ENCODE results near the gene TP53I11.

TP53I11 gene, protein sequence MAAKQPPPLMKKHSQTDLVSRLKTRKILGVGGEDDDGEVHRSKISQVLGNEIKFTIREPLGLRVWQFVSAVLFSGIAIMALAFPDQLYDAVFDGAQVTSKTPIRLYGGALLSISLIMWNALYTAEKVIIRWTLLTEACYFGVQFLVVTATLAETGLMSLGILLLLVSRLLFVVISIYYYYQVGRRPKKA

DNA sequence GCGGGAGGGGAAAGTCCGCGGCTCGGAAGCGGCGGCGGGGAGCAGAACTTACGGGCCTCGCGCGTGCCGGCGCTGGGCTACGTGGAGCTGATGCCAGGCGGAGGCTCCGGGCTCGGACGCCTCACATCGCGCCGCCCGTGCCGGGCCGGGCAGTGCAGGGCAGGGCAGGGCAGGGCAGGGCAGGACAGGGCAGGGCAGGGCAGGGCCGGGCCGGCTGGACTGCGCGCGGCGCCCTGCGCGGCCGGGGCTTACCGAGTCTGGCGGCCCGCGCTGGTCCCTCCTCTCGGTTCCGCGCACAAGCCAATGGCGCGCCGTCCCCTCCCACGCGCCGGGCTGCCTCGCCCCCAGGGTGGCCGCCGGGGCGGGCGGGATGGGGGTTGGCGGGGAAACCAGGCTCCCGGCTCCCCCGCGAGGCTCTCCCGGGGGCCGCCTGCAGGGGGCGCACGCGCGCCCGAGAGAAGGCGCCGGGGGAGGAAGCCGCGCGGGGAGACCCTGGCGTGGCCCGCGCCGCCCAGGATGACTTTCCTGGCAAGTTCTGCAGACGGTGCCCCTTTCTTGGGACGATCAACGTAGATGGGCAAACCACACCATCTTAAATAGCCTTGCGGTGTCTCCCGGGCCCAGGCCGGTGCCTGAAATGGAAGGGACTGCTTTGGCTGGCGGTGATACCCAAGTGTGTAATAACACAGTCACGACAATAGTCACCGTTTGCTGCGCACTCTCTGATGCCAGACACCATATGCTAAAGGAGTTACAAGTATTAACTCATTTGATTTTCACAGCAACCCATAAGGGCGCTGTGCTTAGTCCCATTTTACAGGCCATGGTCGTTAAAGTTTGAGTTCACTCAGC is at the start of gene TP53I11:
TP53I11 (minus strand) TSS at position 259 of the 852 bp plus-strand sequence. CDS start 12,548 bp downstream, outside the sequence.
- DNase-seq, result peak; percentile 77

DNA sequence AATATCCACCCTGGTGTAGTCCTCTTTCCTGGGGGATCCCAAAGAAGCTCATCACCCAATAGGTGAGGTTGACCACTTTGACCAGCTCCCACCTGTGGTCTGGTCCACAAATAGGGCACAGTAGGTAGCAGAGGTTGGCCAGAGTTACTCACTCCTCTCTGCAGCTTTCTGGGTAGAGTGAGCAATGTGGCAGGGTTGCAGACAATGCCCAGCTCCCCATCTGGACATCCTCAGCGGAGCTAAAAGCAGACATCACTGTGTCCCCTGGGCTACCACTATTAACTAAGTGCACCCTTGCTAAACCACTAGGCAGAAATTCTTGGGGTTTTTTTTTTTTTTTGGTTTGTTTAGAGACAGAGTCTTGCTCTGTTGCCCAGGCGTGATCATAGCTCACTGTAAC is 48.4 kb upstream of the TP53I11 start:
- DNase-seq, result no peak

DNA sequence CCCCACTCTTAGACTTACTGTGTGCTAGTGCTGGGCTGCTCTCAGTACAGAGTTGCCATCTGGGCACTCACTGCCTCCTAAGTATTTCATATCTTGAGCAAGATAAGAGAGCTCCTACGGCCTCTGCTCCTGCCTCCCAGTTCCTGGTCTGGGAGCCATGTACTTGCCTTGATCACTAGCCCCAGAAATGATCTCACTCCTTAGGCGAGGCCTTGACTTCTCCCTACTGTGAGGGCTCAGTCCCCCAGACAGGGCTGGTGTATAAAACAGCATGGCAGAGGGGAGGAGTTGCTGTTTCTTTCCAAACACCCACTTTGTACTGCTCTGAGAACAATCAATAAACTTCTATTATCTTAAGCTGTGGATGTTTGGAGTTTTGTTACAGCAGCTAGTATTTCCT is 47.4 kb upstream of the TP53I11 start:
- DNase-seq, result no peak

DNA sequence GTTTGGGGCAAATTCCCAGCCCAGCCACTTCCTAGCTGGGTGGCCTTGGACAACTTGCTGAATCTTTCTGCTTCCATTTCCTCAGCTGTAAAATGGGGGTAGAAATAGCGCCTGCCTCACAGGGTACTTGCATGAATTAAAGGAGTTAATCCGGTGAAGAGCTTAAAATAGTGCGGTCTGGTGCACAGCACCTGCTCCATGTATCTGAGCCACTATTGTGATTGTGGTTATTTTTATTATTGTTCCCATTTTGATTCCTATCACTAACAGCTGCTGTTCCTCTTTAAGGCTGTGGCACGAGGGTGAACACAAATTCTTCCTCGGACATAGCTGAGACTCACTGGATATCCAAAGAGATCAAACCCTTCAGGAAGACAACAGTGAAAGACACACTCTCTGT is 46.9 kb upstream of the TP53I11 start:
- no peak for DNase-seq

DNA sequence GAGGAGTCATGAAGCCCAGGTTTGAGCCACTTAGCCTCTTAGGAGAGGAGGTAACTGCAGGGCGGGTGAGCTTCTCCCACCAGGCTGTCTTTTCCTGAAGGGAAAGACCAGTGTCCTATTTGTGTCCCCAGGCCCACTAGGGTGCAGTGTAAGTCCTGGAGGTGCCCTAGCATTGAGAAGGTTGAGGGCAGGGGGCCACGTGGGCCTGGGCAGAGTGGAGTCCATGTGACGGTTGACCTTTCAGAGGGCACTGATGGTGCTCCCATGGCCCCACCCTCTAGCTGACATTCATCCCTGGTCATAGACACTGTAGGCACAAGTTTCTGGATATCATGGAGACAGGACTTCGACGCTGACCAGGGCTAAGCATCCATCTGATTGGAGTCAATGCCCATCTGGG is 44.1 kb upstream of the TP53I11 start:
- no peak for DNase-seq

DNA sequence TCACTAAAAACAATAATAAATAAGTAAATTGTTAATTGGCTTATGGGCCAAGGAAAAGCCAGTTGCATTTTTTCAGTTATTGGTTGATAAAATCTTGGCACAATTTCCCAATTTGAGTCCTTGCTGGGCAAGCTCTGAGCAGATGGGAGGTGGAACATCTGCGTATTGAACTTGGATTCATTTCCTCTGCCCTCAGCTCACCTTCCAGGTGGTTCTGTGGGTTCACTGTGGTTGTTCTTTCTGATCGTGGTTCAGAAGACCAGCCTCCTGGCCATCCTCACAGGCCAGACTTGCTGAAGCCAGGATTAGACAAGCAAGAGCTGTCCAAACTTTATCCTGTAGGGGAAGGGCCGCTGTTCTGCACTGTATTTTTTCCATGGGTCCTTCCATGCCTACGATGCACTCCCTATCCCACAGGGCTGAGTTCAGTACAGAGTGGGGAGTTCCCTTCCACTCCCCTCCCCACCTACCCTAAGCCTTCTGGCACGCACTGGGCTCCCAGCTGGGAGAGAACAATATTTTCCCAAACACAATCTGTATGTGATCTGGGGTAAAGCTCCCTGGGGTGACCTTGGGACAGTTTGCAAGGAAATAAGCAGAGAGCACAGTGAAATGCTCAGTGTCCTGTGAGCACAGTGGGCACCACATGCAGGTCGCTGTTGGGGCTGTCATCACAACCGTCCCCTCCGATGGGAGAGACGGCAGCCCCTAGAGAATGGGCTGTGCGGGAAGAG is 43.5 kb upstream of the TP53I11 start:
- DNase-seq, result no peak

DNA sequence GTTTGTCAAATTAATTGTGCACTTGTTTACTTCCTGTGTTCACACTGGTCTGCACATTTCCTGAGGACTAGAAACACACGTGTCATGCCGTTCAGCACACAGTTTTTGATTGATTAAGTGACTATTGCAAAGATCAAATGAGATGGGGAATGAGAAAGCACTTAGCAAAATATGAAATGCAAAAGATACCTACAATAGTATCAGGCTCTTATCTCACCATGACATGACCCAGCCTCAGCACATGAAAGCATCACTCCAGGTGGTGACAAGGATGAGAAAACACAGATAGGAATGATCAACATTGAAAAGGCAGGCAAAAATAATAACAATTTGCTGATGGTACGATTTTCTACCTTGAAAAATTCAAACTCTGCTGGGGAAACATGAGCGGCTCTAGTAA is 42.1 kb upstream of the TP53I11 start:
- no peak for DNase-seq

DNA sequence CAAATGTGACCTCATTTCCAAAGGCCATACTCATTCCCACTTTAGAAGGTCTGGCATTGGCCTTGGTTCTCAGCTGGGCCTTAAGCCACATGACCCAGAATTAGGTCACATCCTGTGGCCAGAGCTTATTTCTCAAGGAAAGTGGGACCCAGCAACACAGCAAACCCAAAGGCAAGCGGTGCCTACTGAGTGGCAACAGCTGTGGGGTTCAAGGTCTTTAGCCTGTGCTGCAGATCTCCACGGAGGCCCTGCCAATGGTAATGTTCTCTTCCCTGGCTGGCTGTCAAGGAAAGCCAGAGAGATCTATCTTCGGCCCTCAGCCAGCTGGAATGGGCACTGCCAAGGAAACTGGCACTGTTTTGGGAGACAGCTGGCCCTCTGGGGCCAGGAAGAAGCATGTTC is 41.5 kb upstream of the TP53I11 start:
- no peak for DNase-seq

DNA sequence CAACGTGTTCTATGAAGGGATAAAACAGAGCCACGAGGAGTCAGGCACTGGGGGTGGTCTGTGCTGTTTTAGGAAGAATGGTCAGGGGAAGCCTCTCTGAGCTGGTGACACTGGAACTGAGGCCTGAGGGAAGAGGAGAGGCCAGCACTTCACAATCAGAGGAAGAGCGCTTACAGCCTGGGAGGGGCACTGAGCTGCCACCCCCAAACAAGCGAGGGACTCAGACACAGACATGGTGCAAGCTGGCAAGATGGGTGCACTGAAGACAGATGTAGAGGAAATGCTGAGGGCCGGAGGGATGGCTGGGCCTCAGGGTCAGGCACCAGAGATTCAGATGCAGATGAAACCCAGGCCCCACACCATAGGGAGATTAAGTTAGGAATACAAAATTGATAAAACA is 40.0 kb upstream of the TP53I11 start:
- DNase-seq, result no peak

DNA sequence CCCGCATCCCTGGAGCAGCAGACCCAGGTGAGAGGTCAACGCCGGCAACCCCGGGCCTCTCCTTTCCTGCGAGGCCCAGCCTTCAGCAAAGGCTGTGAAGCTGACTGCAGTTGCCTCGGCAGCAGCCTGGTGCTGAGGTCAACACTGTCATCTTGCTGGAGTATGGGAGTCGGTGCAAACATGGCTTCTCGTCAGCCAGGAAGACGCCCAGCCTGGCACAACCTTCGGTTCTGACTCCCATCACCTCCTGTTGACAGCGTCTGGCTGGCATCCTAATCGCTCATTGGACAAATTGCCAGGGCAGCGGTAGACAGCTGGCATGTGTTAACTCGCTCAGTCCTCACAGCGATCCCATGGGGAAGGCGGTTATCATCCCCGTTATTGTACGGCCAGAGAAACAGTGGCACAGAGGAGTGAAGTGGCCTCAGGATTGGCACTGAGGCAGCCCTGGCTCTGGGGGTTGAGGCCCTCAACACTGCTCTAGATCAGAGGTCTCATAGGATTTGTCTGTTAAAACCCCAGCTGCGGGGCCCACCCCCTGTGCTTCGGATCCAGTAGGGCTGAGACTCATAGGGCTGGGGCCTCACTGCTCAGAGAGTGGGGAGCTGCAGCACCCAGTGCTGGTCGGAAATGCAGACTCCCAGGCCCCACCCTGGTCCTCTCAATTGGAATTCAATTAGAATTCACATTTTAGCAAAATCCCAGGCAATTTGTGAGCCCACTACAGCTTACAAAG is 39.3 kb upstream of the TP53I11 start:
- no peak for DNase-seq

DNA sequence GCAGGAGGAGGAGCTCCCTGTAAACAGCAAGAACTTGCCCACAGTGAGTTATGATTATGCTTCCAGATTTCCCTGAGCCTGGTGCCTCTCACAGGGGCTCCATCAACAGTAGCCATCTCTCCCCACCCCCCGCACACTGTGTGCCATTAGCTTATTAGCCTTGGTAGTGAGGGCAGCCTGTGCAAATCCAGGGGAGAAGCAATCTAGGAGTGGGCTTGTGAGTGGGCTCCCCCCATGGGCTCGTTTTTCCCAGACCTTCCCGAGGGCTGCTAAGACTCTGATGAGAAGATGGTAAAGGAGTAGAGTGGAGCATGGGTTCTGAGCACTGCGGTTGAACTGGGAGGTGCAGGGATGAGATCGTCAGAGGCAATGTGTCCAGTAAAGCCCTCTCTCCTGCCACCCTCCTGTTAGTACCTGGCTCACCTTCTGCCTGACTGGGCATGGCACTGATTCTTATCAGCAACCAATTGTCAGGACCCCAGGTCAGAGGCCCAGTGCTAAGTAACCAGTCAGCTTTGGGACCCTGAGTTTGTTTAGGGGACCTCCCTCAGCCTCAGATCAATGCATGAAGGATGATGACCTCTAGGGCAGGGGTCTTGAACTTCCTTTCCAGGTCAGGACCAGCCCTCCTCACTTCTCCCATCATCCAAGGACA is 38.4 kb upstream of the TP53I11 start:
- no peak for DNase-seq

DNA sequence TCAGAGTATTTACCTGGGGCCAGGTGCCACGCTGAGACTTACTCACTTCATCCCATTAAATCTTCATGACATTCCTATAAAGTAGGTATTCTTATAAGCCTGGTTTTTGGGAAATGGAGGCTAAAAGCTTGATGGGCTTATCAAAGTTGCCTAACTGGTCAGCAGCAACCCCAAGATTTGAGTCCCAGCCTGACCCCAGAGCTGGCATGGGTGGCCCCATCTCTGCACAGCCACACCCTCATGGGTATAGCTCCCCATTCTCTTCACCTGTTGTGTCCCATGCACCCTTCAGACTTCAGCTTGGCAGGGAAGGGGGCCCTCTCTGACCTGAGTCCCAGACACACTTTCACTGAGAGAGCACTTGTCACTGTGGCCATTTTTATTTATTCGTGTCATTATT is 37.4 kb upstream of the TP53I11 start:
- DNase-seq, result no peak

DNA sequence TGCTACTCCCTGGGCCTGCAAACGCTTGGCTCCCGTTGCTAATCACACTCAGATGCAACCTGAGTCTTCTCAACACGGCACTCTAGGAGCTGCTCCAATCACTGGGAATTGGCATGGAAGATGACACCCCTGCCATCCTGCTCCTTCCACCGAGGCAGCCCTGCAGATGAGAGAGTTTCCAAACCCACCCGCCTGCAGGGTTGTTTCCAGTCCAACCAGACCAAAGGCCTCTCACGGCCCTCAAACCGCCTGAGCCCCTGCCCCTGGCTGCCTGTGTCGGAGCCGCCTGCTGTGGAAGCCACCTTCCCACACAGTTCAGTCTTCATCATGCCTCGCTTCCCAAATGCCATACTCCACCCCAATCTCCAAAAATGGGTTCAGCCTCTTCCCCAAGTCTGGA is 36.8 kb upstream of the TP53I11 start:
- no peak for DNase-seq

DNA sequence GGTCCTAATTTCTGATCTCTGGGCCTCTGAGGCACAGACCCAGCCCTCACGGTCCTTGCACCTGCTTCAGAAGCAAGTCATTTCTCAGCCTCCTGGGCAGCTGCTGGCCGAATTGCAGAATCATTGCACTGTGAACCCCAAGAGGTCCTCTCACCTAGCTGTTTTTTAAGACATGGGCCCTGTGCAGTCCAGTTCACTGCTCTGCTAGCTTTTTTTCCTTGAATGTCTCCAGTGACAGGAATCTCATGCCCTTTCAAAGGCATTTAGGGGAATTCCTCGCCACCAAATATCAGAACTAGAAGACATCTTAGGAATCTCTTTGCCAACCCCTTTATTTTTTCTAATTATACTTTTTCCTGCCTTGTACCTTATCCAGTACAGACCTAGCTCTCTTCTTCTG is 35.6 kb upstream of the TP53I11 start:
- DNase-seq, result no peak

DNA sequence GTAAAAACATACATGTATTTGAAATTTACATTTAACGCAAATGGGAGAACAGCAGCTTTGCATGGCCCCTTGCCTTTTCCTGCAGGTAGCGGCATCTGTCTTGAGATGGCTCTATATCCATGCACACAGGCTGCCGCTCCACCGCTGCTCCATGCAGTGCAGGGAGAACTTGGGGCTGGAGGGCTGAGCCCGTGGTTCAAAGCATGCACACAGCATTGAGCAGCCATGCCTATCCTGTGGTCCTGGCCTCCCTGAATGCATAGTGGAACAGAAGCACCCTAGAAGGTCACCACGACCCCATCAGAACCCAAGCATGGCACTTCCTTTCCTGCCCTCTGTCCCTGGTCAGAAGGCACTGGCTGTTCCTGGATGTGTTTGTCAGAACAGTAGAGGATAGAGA is 35.0 kb upstream of the TP53I11 start:
- DNase-seq, result no peak

DNA sequence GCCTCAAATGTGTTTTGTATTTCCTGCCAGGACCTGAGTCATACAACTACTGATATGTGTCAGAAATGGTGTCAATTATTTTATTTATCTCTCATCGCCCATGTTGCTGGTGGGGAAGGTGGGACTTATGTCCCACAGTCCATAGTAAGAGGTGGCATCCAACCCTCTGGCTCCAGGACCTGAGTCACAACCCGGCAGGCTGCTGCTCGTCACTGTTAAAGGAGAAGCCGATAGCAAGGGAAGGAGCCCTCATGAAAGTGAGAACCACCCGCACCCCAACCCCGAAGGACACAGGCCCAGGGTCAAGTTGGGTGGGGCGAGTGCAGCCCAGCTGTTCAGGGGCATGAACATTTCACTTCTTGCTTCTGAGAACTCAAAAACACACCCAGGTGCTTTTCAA is 33.1 kb upstream of the TP53I11 start:
- DNase-seq, result no peak

DNA sequence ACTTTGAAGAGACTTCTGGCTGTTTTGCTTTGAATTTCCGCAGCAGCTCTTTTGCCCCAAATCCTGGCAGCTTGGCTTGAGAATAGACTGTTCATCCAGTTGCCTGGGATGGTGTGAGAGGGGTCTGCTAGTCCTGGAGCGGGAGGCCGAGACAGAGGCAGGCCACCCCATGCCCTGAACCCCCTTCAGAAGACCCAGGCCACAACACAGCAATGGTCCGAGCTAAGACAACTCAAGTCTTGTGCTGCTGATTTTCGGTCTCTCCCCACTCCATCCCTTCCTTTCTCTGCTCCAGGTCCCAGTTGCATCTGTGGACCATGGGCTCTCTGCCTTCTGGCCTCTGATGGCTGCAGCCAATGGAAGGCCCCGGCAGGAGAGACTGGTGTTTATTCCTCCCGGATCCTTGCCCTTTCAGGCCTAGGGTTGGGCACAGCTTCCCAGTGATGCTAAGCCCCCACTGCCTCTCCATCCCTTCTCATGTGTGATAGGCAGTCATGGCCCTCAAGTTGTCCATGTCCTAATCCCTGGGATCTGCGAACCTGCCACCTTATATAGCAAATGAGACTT is 31.9 kb upstream of the TP53I11 start:
- DNase-seq, result no peak

DNA sequence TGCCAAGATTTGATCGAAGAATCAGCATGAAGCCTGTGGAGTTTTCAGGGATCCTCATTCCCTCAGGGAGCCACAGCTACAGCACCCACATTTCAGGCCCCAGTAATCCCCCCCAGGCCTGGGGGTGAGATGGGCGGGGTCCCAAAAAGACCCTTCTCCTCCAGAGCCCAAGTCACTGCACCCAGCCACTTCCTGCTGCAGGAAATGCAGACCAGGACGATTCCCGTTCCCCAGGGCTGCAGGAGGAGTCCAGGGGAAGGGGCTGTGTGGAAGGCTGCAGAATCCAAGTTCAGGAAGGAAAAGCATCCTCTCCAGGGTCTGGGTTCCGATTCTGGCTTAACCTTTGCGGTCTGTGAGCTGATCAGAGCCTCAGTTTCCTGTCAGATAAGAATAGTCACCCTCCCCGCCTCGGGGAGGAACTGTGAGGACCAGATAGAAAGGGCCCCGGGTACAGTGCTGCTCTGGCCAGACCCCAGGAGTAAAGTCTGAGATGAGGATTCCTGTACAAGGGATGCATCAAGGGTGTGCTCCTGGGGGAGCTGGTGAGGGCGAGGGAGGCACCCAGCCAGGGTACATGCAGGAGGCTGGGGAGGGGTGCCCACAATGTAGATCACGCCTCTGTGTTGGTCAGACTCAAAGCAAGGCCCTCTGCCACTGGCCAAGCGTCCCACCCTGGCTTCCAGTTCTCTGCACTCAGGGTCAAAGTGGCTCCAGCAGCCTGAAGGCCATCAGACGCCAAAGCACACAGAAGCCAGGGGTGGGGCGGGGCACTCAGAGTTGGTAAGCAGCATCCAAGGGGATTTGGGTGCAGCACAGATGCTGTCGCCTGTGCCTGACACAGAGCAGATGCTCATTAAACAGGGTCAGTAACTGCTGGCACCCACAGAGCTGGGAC is 30.1 kb upstream of the TP53I11 start:
- peak; percentile 58 for DNase-seq

DNA sequence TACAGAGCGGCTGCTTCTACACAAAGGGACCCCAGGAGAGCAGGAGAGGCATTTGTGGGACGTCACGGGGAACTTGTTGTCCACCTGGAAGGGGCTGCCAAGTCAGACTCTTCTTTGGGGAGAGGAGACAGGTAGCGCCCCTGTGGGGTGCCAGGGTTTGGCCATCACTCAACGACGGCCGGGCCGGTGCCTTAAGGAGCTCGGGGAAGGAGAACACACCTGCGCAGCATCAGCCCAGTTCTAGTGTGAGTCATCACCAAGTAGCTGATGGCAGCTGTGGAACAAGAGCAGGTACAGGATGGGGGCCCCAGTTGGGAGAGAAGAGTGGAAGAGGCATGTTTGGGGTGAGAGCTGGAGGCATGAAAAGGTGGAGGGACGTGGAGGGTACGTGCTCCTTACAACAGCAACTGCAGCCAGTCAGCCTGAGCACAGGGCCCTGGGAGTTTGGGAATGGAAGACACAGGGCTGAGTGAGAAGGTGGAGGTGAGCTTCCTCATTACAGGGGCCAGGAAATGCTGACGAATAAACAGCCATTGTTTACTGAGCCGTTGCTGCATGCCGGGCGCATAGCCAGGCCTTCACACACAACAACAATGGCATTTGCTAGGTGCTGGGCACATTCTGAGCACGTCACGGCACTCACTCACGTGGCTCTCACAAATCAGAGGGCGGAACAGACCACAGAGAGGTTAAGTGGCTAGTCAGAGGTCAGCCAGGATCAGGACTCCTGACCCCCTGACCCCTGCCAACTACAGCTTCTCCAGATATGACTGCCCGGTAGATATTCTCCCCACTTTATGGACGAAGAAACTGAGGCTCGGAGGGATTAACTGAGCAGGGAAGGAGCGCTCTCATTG is 29.1 kb upstream of the TP53I11 start:
- no peak for DNase-seq

DNA sequence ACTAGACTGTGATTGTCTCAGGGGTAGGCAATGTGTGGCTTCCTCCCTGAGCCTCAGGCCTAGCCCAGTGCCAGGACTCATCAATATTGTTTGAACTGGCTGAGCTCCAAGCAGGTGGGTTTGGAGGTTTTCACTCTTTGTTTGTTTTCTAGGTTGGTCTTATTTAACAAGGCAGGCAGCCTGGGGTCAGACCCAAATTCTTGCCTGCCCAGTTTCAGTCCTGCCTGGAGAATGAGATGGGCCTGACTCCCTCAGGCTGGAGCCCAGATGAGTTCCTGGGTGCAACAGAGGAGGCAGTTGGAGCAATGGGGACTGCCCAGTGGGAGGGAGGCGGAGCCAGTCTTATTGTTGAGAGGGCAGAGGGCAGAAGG is 28.3 kb upstream of the TP53I11 start:
- no peak for DNase-seq
